ENCODE results near the gene COLEC12. TPM values are rescaled to one million over a fixed set of nuclear protein-coding genes. Genes with fewer than 3 reads are reported as not detected.

The COLEC12 gene
- total and polyA plus RNA-seq, 10 of the 15 experiments (the other 5 are each of a cell fraction or from before 2014, with no cell fraction given) = 0.04 to 0.05 TPM; not detected in 8

DNA sequence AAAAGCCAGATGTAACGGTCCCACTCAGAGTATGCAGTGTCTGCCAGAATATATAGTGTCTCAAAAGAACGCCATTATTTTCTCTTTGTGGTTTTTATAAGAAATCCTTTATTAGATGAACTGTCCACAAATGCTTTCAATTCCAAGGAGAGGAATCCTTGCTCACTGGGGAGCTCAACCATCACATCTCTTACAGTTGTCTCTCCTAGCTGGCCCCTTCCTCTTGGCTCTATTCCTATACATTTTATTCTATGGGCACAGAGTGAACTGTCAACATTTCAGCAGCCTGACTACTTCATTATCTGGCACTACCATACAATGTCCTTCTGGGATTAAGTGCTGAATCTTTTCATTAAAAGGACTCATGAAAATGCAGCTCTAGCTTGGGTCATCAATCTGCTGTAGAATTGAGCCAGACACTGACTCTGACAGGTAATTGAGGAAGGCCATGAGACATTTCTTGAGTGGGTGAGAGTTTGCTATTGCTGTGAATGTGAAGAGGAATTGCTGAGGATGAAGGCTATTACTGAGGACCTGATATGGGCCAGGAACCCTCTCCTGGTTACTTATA is 136.2 kb downstream of the COLEC12 start:
- RAD21 ChIA-PET (ENCODE audit: unreplicated experiment) = no interaction called here
- FAIRE-seq = no peak
- no peak overlapping the region for H3K27ac ChIP-seq (ENCODE audit: control insufficient read depth, insufficient read depth)
- no peaks in the 10 kb centered on the region for H3K36me3 ChIP-seq (ENCODE audit: control insufficient read depth in 2 of 2, insufficient read depth in 2 of 2, low read length in 1 of 2)
- in situ Hi-C loops (cut with MboI) = no loop called here
- no peak overlapping the region for H3K4me2 ChIP-seq (ENCODE audit: control insufficient read depth, insufficient read depth)
- POLR2A ChIA-PET = no interaction called here
- no peak for ATAC-seq
- TF ChIP-seq MXI1 (IDR thresholded peaks at IDR 0.05; ENCODE audit: low read depth, low read length) (no peak), SMC3 (IDR thresholded peaks at IDR 0.05; ENCODE audit: borderline replicate concordance, low read length) (no peak), CREB1 (IDR thresholded peaks at IDR 0.05; ENCODE audit: low read depth) (no peak), HDGF (IDR thresholded peaks at IDR 0.05) (no peak), NR2C1 (IDR thresholded peaks at IDR 0.05) (no peak), CBX5 (IDR thresholded peaks at IDR 0.05; ENCODE audit: low read depth) (no peak)
- H3K27me3 ChIP-seq (replicated peaks in 1 of 2; ENCODE audit: control insufficient read depth in 2 of 2, insufficient read depth in 2 of 2, low read length in 1 of 2) = no peaks in the 10 kb centered on the region; a peak in 1 of 4 replicates
- 42% methylated on average over 2 of the region's 2 CpGs for WGBS (ENCODE audit: insufficient coverage, insufficient replicate concordance, low lambda C conversion rate, missing lambda C conversion rate)
- no peaks in the 10 kb centered on the region for H3K9me3 ChIP-seq (replicated peaks; ENCODE audit: control insufficient read depth, insufficient read depth, low read length)
- no peaks in the 10 kb centered on the region for H4K20me1 ChIP-seq (ENCODE audit: control insufficient read depth, insufficient read depth)
- H3K9ac ChIP-seq (ENCODE audit: control insufficient read depth, insufficient read depth, low read length) = no peak overlapping the region
- no TSS peak for BruUV-seq (replicated peaks)
- H2AFZ ChIP-seq (ENCODE audit: control insufficient read depth, low read depth, low read length) = no peak overlapping the region
- CTCF ChIA-PET = no interaction called here
- no peaks in the 10 kb centered on the region for H3K79me2 ChIP-seq (ENCODE audit: control insufficient read depth, insufficient read depth, low read length)
- DNase-seq (ENCODE audit: low read depth, low spot score) = no peak
- no peak overlapping the region for H3K4me3 ChIP-seq
- intact Hi-C loops (cut with micrococcal nuclease; ENCODE audit: unreplicated experiment) = no loop called here
- SMC1A ChIA-PET (ENCODE audit: uncharacterized antibody, unreplicated experiment) = no interaction called here
- no peaks in the 10 kb centered on the region for H3K4me1 ChIP-seq (ENCODE audit: control insufficient read depth, insufficient read depth, low read length)

- ChIA-PET SMC1A (ENCODE audit: uncharacterized antibody, unreplicated experiment) (no interaction called here), POLR2A (no interaction called here), RAD21 (ENCODE audit: unreplicated experiment) (no interaction called here), CTCF (interaction anchor here (1.4 kb wide), 1 partner anchor 83 kb away, joined by 3 read pairs; no protein-coding TSS in a partner anchor)
- Histone ChIP-seq H3K4me2 (ENCODE audit: control insufficient read depth, insufficient read depth) (no peak overlapping the region), H3K27me3 (replicated peaks in 1 of 2; ENCODE audit: control insufficient read depth in 2 of 2, insufficient read depth in 2 of 2, low read length in 1 of 2) (no peaks in the 10 kb centered on the region; a peak in 1 of 4 replicates), H2AFZ (ENCODE audit: control insufficient read depth, low read depth, low read length) (no peak overlapping the region), H3K9ac (ENCODE audit: control insufficient read depth, insufficient read depth, low read length) (no peak overlapping the region), H3K4me1 (ENCODE audit: control insufficient read depth, insufficient read depth, low read length) (no peaks in the 10 kb centered on the region), H3K4me3 (no peak overlapping the region), H3K36me3 (ENCODE audit: control insufficient read depth in 2 of 2, insufficient read depth in 2 of 2, low read length in 1 of 2) (no peaks in the 10 kb centered on the region), H3K9me3 (replicated peaks; ENCODE audit: control insufficient read depth, insufficient read depth, low read length) (no peaks in the 10 kb centered on the region), H3K79me2 (ENCODE audit: control insufficient read depth, insufficient read depth, low read length) (no peaks in the 10 kb centered on the region), H3K27ac (ENCODE audit: control insufficient read depth, insufficient read depth) (no peak overlapping the region), H4K20me1 (ENCODE audit: control insufficient read depth, insufficient read depth) (no peaks in the 10 kb centered on the region)
- intact Hi-C loops (cut with micrococcal nuclease; ENCODE audit: unreplicated experiment) (no loop called here), in situ Hi-C loops (cut with MboI) (no loop called here)
- DNase-seq (ENCODE audit: low read depth, low spot score) (no peak), FAIRE-seq (no peak), ATAC-seq (no peak)
- BruUV-seq (replicated peaks) = no TSS peak
- WGBS (ENCODE audit: insufficient coverage, insufficient replicate concordance, low lambda C conversion rate, missing lambda C conversion rate) = 39% methylated on average over 11 of the region's 11 CpGs
- TF ChIP-seq SREBF2 (IDR thresholded peaks at IDR 0.05; ENCODE audit: low read length) (no peak), CTCF (IDR thresholded peaks at IDR 0.05 in 2 of 3, conservative IDR thresholded peaks at IDR 0.05 in 1 of 3; ENCODE audit: control insufficient read depth in 2 of 3, extremely low read depth in 1 of 3, insufficient read depth in 1 of 3, low read depth in 3 of 3, low read length in 3 of 3) (no peak), POLR2AphosphoS2 (IDR thresholded peaks at IDR 0.05; ENCODE audit: low read depth, low read length) (no peak), TAF1 (IDR thresholded peaks at IDR 0.05; ENCODE audit: borderline replicate concordance, low read depth, low read length) (no peak)
- TF ChIP-seq, protein P1, sequence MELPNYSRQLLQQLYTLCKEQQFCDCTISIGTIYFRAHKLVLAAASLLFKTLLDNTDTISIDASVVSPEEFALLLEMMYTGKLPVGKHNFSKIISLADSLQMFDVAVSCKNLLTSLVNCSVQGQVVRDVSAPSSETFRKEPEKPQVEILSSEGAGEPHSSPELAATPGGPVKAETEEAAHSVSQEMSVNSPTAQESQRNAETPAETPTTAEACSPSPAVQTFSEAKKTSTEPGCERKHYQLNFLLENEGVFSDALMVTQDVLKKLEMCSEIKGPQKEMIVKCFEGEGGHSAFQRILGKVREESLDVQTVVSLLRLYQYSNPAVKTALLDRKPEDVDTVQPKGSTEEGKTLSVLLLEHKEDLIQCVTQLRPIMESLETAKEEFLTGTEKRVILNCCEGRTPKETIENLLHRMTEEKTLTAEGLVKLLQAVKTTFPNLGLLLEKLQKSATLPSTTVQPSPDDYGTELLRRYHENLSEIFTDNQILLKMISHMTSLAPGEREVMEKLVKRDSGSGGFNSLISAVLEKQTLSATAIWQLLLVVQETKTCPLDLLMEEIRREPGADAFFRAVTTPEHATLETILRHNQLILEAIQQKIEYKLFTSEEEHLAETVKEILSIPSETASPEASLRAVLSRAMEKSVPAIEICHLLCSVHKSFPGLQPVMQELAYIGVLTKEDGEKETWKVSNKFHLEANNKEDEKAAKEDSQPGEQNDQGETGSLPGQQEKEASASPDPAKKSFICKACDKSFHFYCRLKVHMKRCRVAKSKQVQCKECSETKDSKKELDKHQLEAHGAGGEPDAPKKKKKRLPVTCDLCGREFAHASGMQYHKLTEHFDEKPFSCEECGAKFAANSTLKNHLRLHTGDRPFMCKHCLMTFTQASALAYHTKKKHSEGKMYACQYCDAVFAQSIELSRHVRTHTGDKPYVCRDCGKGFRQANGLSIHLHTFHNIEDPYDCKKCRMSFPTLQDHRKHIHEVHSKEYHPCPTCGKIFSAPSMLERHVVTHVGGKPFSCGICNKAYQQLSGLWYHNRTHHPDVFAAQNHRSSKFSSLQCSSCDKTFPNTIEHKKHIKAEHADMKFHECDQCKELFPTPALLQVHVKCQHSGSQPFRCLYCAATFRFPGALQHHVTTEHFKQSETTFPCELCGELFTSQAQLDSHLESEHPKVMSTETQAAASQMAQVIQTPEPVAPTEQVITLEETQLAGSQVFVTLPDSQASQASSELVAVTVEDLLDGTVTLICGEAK (IDR thresholded peaks at IDR 0.05; ENCODE audit: borderline replicate concordance) = no peak
Observed at GRCh38 chr18:363301-364085, 137.0 kb downstream of the COLEC12 start.

Data from GM12878 (cell line).